NT2/D1 (cell line): ENCODE results near the gene RUVBL1.

ENCODE experiments used
- DNase-seq: peaks from one replicate; pipeline ENCODE4 v3.0.0-alpha.2; 2011; ENCODE audit warnings: low read depth, low spot score
- H3K27me3 ChIP-seq: 2 replicates; pipeline ENCODE4 v1.6.0; 2011; ENCODE audit warnings: mild to moderate bottlenecking; ENCODE audit not compliant: insufficient read length, insufficient read depth
- H3K36me3 ChIP-seq: 2 replicates; pipeline ENCODE4 v1.6.1; 2011; ENCODE audit warnings: mild to moderate bottlenecking, low read length, mixed read lengths; ENCODE audit not compliant: insufficient read depth, insufficient read length
- H3K4me1 ChIP-seq: 2 replicates; pipeline ENCODE4 v1.5.1; 2011; ENCODE audit not compliant: insufficient read depth, insufficient read length
- H3K4me3 ChIP-seq: 2 replicates; pipeline ENCODE4 v1.5.1; 2011; ENCODE audit warnings: low read depth; ENCODE audit not compliant: insufficient read length
- H3K9ac ChIP-seq: 2 replicates; pipeline ENCODE4 v1.6.0; 2011; ENCODE audit warnings: low read depth; ENCODE audit not compliant: insufficient read length
- H3K9me3 ChIP-seq: 2 replicates; pipeline ENCODE4 v1.5.1; 2011; ENCODE audit warnings: mild to moderate bottlenecking, low read length; ENCODE audit not compliant: insufficient read depth
- SUZ12 ChIP-seq: IDR thresholded peaks from 2 replicates; pipeline ENCODE4 v1.6.1; 2011; ENCODE audit not compliant: insufficient read length, insufficient read depth; ENCODE audit errors: extremely low read depth
- YY1 ChIP-seq: IDR thresholded peaks from 2 replicates; pipeline ENCODE4 v1.6.1; 2011; ENCODE audit not compliant: insufficient read length, insufficient read depth
- ZNF274 ChIP-seq: IDR thresholded peaks from 2 replicates; pipeline ENCODE4 v1.6.1; 2011; ENCODE audit warnings: mild to moderate bottlenecking, low read depth, low read length

The RUVBL1 gene

DNA sequence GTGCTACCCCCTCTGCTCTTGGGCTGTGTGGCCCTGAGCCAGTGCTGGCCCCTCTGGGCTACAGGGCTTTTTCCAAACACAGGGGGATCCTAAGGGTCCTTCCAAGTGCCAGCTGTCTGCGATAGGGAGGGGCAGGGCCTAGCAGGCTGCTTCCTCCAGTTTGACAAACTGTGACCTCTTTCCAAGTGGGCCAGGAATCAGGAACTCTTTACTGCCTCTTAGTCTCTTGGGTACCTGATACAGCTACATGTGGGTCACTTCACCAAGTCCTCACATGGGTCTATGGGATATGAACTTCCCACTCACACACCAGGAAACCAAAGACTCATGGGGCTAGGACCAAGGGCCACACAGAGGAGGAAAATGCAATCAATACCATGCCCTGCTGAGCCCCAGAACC lies 45.9 kb downstream of the RUVBL1 start:
- Histone ChIP-seq H3K9ac (no peak overlapping the region), H3K4me1 (peaks cover 15% of the 10 kb centered on the region), H3K9me3 (no peaks in the 10 kb centered on the region), H3K4me3 (no peak overlapping the region), H3K27me3 (peaks cover 13% of the 10 kb centered on the region), H3K36me3 (peaks cover 60% of the 10 kb centered on the region)
- DNase-seq = no peak
- TF ChIP-seq SUZ12 (no peak), YY1 (no peak), ZNF274 (no peak)

DNA sequence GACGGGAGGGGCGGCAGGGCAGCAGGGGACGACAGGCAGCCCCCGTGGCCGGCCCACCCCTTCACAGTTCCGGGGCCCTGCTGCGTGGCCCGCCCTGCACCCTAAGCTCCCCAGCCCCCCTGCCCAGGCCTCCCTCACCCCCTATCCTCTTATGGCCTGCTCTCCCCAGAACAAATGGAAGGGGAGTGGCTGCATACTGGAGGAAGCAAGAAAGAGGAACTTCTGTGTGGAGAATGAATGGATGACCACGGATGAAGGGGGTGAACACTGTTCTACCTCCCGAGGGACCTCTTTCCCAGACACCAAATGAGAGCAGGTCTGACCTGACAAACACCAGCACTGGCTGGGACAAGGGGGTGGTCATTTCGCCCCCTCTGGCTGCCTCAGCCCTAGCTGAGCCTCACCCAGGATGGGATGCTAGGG lies 46.4 kb downstream of the RUVBL1 start:
- no peak for DNase-seq
- H3K4me3 ChIP-seq = peak overlapping the region; percentile 36
- no peaks in the 10 kb centered on the region for H3K9me3 ChIP-seq
- peaks cover 60% of the 10 kb centered on the region for H3K36me3 ChIP-seq
- no peak for TF ChIP-seq YY1
- no peak for TF ChIP-seq SUZ12
- TF ChIP-seq ZNF274 = no peak
- peaks cover 13% of the 10 kb centered on the region for H3K27me3 ChIP-seq
- H3K9ac ChIP-seq = peak overlapping the region; percentile 66
- peaks cover 15% of the 10 kb centered on the region for H3K4me1 ChIP-seq

DNA sequence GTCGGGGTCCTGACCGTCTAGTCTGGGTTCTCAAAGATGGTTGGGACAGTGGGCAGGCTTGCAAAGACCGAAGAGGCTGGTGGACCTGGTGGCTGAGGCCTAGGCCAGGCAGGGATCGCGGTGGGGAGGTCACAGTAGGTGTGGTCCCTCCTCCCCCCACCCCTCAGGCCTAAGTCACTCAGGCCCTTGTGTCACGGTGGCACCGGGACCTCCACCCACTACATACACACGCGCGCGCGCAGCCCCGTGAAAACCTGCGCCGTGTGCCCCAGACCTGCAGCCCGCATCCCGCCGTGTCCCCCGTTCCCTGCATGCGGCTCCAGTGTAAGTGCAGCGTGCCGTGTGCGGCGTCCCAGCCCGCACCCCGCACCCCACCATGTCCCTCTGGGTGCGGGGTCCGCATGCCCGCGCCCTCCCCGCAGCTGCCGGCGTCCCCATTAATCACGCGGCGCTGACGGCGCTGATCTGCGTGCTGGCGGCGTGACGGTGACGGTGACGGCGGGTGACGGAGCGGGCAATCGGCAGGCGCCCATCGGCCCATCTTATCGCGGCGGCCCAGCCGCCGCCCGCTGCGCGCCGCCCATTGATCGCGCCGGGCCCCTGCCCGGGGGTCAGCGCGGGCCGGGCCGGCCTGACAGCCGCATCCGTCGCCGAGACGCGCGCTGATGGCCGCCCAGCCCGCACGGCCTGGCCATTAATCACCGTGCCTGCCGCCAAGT lies 47.0 kb downstream of the RUVBL1 start:
- H3K4me1 ChIP-seq = peaks cover 18% of the 10 kb centered on the region
- H3K27me3 ChIP-seq = peaks cover 13% of the 10 kb centered on the region
- TF ChIP-seq YY1 (no peak), ZNF274 (no peak), SUZ12 (no peak)
- H3K9me3 ChIP-seq = no peaks in the 10 kb centered on the region
- H3K36me3 ChIP-seq = peaks cover 60% of the 10 kb centered on the region
- H3K4me3 ChIP-seq = peak overlapping the region; percentile 36
- H3K9ac ChIP-seq = peak overlapping the region; percentile 66
- no peak for DNase-seq

DNA sequence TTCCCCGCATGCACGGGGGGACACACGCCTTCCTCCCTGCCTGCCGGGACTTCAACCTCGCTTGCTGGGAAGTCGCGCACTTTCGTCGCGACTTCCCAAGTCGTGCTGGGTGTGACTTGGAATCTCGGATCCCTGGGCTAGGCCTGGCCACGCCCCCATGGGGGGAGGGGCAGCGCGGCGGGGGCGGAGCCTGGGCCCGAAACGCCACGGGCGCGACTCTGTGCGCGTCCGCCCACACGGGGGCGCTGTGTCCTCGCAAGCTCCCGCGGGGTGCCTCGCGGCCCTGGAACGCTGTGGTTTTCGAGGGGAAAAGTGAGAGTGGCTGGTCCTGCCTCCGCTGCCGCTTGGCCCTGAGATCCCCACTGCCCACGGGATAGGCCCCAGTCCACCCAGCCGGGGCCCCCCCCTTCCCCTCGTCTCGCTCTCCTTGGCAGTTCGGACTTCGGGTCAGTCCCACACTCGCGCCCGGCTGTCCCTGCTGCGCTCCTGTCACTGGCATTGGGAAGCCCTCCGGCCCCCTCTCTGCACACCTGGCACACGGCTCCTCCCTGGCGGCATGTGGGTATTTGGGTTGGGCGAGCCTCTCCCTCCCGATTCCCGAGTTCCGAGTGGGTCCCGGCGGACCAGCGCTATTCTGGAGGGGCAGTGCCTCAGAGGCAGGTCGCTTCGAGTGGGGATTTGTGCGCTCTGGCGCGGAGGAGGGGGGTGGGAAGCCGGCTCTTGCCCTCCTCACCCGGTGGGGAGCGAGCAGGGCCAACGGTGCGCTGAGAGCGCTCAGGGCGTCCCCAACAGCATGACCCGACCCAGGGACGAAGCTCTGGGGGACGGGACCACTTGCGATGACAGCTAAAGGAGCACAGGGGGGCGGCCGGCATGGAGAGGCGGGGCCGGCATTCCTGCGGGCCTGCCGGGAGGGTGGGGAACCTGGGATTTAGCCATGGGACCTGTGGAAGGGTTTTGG lies 47.8 kb downstream of the RUVBL1 start:
- peaks cover 60% of the 10 kb centered on the region for H3K36me3 ChIP-seq
- DNase-seq = peak; percentile 85
- H3K9ac ChIP-seq = peak overlapping the region; percentile 68
- H3K4me1 ChIP-seq = peaks cover 18% of the 10 kb centered on the region
- TF ChIP-seq YY1 = no peak
- no peak for TF ChIP-seq SUZ12
- no peak for TF ChIP-seq ZNF274
- peaks cover 13% of the 10 kb centered on the region for H3K27me3 ChIP-seq
- H3K9me3 ChIP-seq = no peaks in the 10 kb centered on the region
- peak overlapping the region; percentile 36 for H3K4me3 ChIP-seq

DNA sequence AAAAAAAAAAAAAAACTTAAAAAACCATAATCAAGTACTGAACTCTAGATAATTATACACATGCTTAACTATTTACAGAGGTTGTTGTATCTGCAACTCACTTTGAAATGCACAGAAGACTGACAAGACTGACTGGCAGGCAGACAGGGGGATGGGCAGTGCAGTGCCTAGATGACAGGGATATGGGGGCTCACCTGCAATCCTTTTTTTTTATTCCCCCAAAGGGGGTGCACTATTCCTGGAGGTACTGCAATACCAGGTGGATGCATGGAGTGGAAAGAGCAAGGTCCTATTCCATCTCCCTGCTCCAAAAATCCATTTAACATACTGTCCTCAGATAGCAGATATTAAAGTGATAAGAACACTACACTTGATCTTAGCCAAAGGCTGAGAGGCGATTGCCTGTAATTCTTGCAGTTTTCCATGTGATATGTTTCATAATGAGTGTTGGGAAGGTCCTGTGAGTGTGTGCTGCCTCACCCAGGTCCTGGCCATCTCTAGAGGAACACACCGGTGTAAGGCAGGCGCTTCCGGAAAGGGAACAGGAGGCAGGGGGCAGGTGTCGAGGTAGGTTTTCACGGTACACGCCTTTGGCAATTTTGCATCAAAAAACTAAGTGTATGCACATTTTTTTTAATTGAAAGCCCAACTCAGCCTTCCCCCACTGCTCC lies 48.6 kb downstream of the RUVBL1 start:
- peaks cover 13% of the 10 kb centered on the region for H3K27me3 ChIP-seq
- H3K4me3 ChIP-seq = no peak overlapping the region
- no peak for DNase-seq
- H3K9me3 ChIP-seq = no peaks in the 10 kb centered on the region
- peaks cover 18% of the 10 kb centered on the region for H3K4me1 ChIP-seq
- H3K36me3 ChIP-seq = peaks cover 60% of the 10 kb centered on the region
- TF ChIP-seq SUZ12 (no peak), YY1 (no peak), ZNF274 (no peak)
- peak overlapping the region; percentile 68 for H3K9ac ChIP-seq

DNA sequence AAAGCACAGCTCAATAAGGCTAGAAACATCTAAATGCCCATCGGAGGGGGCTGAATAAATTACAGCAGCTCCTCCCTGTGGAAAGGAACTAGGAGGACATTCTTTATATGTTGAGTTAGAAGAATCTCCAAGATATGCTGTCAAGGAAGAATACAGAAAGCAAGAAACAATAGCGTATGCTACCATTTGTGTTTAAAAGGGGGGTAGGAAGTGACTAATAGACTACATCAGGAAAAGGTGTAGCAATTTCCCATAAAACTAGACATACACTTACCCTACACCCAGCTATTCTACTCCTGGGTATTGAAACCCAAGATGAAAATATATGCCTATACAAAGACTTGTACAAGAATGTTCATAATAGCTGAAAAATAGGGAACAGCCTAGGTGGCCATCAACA lies 49.8 kb downstream of the RUVBL1 start:
- H3K9ac ChIP-seq = no peak overlapping the region
- H3K9me3 ChIP-seq = no peaks in the 10 kb centered on the region
- TF ChIP-seq SUZ12 = no peak
- TF ChIP-seq ZNF274 = no peak
- TF ChIP-seq YY1 = no peak
- peaks cover 60% of the 10 kb centered on the region for H3K36me3 ChIP-seq
- peaks cover 13% of the 10 kb centered on the region for H3K27me3 ChIP-seq
- H3K4me1 ChIP-seq = peaks cover 18% of the 10 kb centered on the region
- no peak overlapping the region for H3K4me3 ChIP-seq
- DNase-seq = no peak
